ENCODE data around the gene PNKD. TPM values are rescaled to one million over a fixed set of nuclear protein-coding genes. Genes with fewer than 3 reads are reported as not detected.

Gene PNKD
- total and polyA plus RNA-seq, 12 donors: 48.8 to 181 (median 87.4) TPM

GRCh38 chr2:218286570-218287459 lies 16.5 kb downstream of the PNKD start:
- Histone ChIP-seq H3K4me1 (replicated peaks in 1 of 2) (peaks cover 78 to 97% of the 10 kb centered on the region in 2 donors), H3K36me3 (replicated peaks in 1 of 2) (peaks cover 0 to 11% of the 10 kb centered on the region in 2 donors), H3K9me3 (replicated peaks in 1 of 3) (no peaks in the 10 kb centered on the region), H3K4me3 (peak overlapping the region in 2 of 4 donors; percentile 16 to 58), H3K27me3 (no peaks in the 10 kb centered on the region), H3K27ac (peak overlapping the region; percentile 80 to 97 (median 90))
- DNase-seq: peak; percentile 86 to 96 (median 94)
- 1 to 4% (median 3%) methylated on average over 8 to 11 of the region's 11 CpGs for WGBS, 4 donors
- TF ChIP-seq CTCF (IDR thresholded peaks at IDR 0.05) (no peak), POLR2A (IDR thresholded peaks at IDR 0.05) (peak in 1 of 2 donors; percentile 46)
- intact Hi-C loops (cut with DNase I): no loop called here

GRCh38 chr2:218289639-218290315 lies 19.5 kb downstream of the PNKD start:
- H3K36me3 ChIP-seq (replicated peaks in 1 of 2): no peaks in the 10 kb centered on the region
- peaks cover 51 to 89% of the 10 kb centered on the region in 2 donors for H3K4me1 ChIP-seq (replicated peaks in 1 of 2)
- H3K27ac ChIP-seq: peak overlapping the region; percentile 81 to 97 (median 96)
- H3K27me3 ChIP-seq: no peaks in the 10 kb centered on the region
- TF ChIP-seq CTCF (IDR thresholded peaks at IDR 0.05) (no peak), POLR2A (IDR thresholded peaks at IDR 0.05) (peak in 1 of 2 donors; percentile 20)
- 31 to 45% (median 42%) methylated on average over 4 to 6 of the region's 6 CpGs for WGBS, 4 donors
- DNase-seq: peak in 5 of 7 donors; percentile 31 to 75 (median 59)
- peak overlapping the region in 1 of 4 donors; percentile 79 for H3K4me3 ChIP-seq
- H3K9me3 ChIP-seq (replicated peaks in 1 of 3): no peaks in the 10 kb centered on the region
- intact Hi-C loops (cut with DNase I): no loop called here

GRCh38 chr2:218290316-218291261 lies 20.3 kb downstream of the PNKD start:
- Histone ChIP-seq H3K36me3 (replicated peaks in 1 of 2) (no peaks in the 10 kb centered on the region), H3K27ac (peak overlapping the region; percentile 81 to 97 (median 96)), H3K9me3 (replicated peaks in 1 of 3) (no peaks in the 10 kb centered on the region), H3K27me3 (no peaks in the 10 kb centered on the region), H3K4me1 (replicated peaks in 1 of 2) (peaks cover 43 to 81% of the 10 kb centered on the region in 2 donors), H3K4me3 (peak overlapping the region in 2 of 4 donors; percentile 79 to 90)
- TF ChIP-seq CTCF (IDR thresholded peaks at IDR 0.05): no peak
- TF ChIP-seq POLR2A (IDR thresholded peaks at IDR 0.05): no peak
- WGBS, 4 donors: 50 to 60% (median 56%) methylated on average over 12 of the region's 12 CpGs
- intact Hi-C loops (cut with DNase I): no loop called here
- DNase-seq: peak in 1 of 7 donors; percentile 21

All from adrenal gland (tissue), 12 donors.